ENCODE results near the gene SCN8A. TPM values are rescaled to one million over a fixed set of nuclear protein-coding genes. Genes with fewer than 3 reads are reported as not detected.
A peak's percentile ranks its signal among the peaks of the same experiment; 100 is the strongest.

SCN8A gene
- total and polyA plus RNA-seq, 2 experiments from 2014 or later: 4.6 to 23.9 TPM

GRCh38 chr12:51717326-51717925 is 126.4 kb downstream of the SCN8A start:
- peaks cover 2% of the 10 kb centered on the region; the same call in 1 of the 3 replicates for H3K4me1 Mint-ChIP-seq
- H3K27me3 ChIP-seq (ENCODE audit: insufficient read depth): no peaks in the 10 kb centered on the region; the same call in 1 of the 2 replicates
- peaks cover 7% of the 10 kb centered on the region; the same call in 1 of the 2 replicates for H4K20me1 ChIP-seq (replicated peaks; ENCODE audit: insufficient read depth)
- no peak overlapping the region for H2AFZ ChIP-seq
- peaks cover 6% of the 10 kb centered on the region for H3F3A ChIP-seq (replicated peaks; ENCODE audit: low read depth)
- no peak overlapping the region for H3K4me2 ChIP-seq
- peaks cover 10% of the 10 kb centered on the region for H3K36me3 Mint-ChIP-seq (ENCODE audit: low read depth)
- H3K9me2 ChIP-seq (ENCODE audit: insufficient read depth): no peaks in the 10 kb centered on the region
- H3K36me3 ChIP-seq (ENCODE audit: insufficient read depth): no peaks in the 10 kb centered on the region; the same call in 1 of the 2 replicates
- TF ChIP-seq ETS1 (IDR thresholded peaks at IDR 0.05) (no peak), CREB1 (CRISPR knock-in tag; IDR thresholded peaks at IDR 0.05; ENCODE audit: low read depth) (no peak), CTCF (conservative IDR thresholded peaks at IDR 0.05; ENCODE audit: low read depth in 2 of 2) (no peak), REST (IDR thresholded peaks at IDR 0.05; ENCODE audit: unreplicated experiment) (no peak), ZNF331 (CRISPR knock-in tag; IDR thresholded peaks at IDR 0.05; ENCODE audit: low read depth) (no peak)
- no peak overlapping the region for H3K4me3 ChIP-seq
- no peak overlapping the region for H3K27ac ChIP-seq (ENCODE audit: low read depth)
- H3K4me3 Mint-ChIP-seq: no peak overlapping the region
- no peaks in the 10 kb centered on the region for H3K79me2 ChIP-seq (replicated peaks; ENCODE audit: insufficient read depth)
- ATAC-seq (no peak), DNase-seq (ENCODE audit: low spot score) (no peak)
- peaks cover 5% of the 10 kb centered on the region; the same call in 1 of the 2 replicates for H3K4me1 ChIP-seq (ENCODE audit: insufficient read depth)
- no peak overlapping the region for H3K27ac Mint-ChIP-seq
- H3K27me3 Mint-ChIP-seq (ENCODE audit: insufficient read depth, low read depth, poor library complexity): peaks cover 5% of the 10 kb centered on the region
- H3K9me3 Mint-ChIP-seq: no peaks in the 10 kb centered on the region

GRCh38 chr12:51721282-51721940 is 130.4 kb downstream of the SCN8A start:
- Mint-ChIP-seq H3K4me3 (peak overlapping the region; percentile 56; the same call in 2 of the 3 replicates), H3K36me3 (ENCODE audit: low read depth) (peaks cover 4% of the 10 kb centered on the region), H3K27me3 (ENCODE audit: insufficient read depth, low read depth, poor library complexity) (peaks cover 3% of the 10 kb centered on the region), H3K9me3 (no peaks in the 10 kb centered on the region), H3K27ac (no peak overlapping the region), H3K4me1 (peaks cover 2% of the 10 kb centered on the region; the same call in 1 of the 3 replicates)
- no peaks in the 10 kb centered on the region for H3K79me2 ChIP-seq (replicated peaks; ENCODE audit: insufficient read depth)
- peak overlapping the region; percentile 45 for H3K4me3 ChIP-seq
- H4K20me1 ChIP-seq (replicated peaks; ENCODE audit: insufficient read depth): peaks cover 5% of the 10 kb centered on the region
- 0 out of 2 replicates have a peak overlapping the region, but pooled peaks have one; percentile 36 for H3K27ac ChIP-seq (ENCODE audit: low read depth)
- H3F3A ChIP-seq (replicated peaks; ENCODE audit: low read depth): peaks cover 6% of the 10 kb centered on the region
- peak overlapping the region; percentile 77; the same call in 1 of the 2 replicates for H2AFZ ChIP-seq
- H3K36me3 ChIP-seq (ENCODE audit: insufficient read depth): peaks cover 5% of the 10 kb centered on the region; the same call in 1 of the 2 replicates
- no peaks in the 10 kb centered on the region; the same call in 1 of the 2 replicates for H3K27me3 ChIP-seq (ENCODE audit: insufficient read depth)
- peak; percentile 100 for ATAC-seq
- peaks cover 6% of the 10 kb centered on the region; the same call in 1 of the 2 replicates for H3K4me1 ChIP-seq (ENCODE audit: insufficient read depth)
- no peaks in the 10 kb centered on the region for H3K9me2 ChIP-seq (ENCODE audit: insufficient read depth)
- DNase-seq (ENCODE audit: low spot score): peak; percentile 90
- H3K4me2 ChIP-seq: peak overlapping the region; percentile 66
- TF ChIP-seq JUNB (IDR thresholded peaks at IDR 0.05; ENCODE audit: unreplicated experiment): no peak
- TF ChIP-seq CTCF (conservative IDR thresholded peaks at IDR 0.05; ENCODE audit: low read depth in 2 of 2): no peak

Measured in GM23338 (cell line).